Stimulated activated CD4-positive, alpha-beta T cell treated with anti-CD3 and anti-CD28 coated beads, Interleukin-4, amount 100 ng/mL, for 4 hours (primary cell): Measurements from ENCODE around the gene ANKS1B.
"Not testable (repeated sequence)": the region's sequence is repeated elsewhere in the genome, so short reads cannot be mapped to it uniquely, and the experiment has no call there.

Experiments
- DNase-seq, 2 experiments: peaks; one replicate each; pipeline ENCODE4 v3.0.0-alpha.2; 2020

ANKS1B gene

DNA sequence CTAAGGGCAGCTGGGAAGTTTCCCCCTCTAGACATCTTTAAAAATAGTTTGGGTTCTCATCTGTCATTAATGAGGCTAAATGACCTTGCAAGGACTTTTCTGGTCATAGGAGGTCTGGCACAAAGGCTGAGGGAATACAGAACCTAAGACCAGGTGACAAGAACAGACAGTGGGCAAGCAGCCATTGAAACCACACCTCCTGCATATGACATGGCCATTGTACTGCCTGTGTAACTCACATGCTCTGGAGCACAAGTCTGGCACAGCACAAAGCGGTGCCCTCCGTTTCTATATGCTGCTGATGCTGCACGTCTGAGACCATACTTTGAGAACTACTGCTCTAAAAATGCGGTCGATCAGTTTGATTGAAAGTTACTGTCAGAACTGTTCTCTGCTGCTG lies 1196.3 kb downstream of the ANKS1B start:
- DNase-seq = no peak

DNA sequence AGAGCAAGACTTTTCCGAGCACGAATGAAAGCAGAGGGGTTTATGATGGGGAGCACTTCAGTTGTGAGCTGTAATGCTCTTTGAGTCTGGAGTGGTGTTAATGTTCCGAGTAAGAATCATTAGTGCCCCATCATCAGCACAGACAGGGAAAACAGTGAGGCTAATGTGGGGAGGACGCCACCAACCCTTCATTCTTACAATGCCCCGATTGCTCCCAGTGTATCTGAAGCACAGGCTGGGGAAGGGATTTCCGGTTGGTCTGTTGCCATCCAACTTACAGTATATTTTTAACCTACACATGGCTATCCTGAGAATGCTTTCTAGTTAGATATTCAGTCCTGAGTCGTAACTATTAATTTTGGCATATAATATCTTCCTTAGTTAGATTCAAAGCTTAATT lies 1198.1 kb downstream of the ANKS1B start:
- no peak for DNase-seq

DNA sequence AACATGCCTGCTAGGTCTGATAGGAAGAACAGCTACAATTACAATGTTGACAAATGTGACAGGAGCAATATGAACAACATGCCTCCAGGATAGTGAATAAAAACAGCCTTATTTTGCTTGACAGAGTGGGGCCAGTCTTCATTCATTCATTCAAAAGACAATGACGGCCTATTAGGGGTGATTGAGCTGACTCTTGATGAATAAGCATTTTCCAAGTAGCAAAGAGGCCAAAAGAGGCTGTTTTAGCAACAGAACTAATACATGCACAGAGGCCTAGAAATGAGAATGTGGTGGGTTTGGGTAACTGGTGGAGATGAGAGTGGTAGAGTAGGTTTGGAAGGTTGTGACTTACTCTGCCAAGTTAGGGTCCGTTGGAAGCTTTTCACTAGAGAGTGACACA lies 1201.3 kb downstream of the ANKS1B start:
- DNase-seq = no peak

DNA sequence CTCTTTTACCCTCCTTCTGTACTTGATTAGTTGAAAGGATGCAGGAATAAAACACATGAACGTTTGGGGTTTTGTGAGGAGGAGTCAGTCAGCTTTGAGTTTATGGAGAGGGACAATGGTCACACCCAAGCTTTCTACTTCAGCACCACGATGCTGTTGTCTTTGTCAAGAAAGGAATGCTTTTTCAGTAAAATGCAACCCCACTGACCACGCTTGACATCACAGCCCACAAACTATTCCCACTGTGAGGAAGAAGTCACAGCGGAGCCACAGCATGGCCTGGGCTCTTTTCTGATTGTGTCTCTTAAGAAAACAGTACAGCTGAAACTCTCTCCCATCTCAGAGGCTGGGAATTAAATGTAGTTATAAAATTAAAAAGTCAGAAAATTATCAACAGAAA lies 1204.5 kb downstream of the ANKS1B start:
- no peak for DNase-seq

DNA sequence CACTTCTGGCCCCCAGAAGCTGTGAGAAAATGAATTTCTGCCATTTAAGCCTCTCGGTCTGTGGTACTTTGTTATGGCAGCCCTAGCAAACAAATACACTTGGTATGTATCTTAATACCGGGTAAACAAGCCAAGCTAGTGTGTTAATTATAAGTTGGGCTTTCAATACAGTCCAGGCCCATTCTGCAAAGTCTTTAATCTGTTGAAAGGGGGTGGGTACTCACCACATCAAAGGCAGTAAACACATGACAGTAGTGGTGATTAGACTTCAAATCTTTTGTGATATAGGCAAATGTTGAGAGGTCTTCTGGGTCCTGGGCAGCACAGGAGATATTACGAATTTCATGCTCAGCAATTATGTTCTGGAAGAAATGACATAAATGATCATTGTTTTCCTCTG lies 1211.9 kb downstream of the ANKS1B start:
- DNase-seq = no peak

DNA sequence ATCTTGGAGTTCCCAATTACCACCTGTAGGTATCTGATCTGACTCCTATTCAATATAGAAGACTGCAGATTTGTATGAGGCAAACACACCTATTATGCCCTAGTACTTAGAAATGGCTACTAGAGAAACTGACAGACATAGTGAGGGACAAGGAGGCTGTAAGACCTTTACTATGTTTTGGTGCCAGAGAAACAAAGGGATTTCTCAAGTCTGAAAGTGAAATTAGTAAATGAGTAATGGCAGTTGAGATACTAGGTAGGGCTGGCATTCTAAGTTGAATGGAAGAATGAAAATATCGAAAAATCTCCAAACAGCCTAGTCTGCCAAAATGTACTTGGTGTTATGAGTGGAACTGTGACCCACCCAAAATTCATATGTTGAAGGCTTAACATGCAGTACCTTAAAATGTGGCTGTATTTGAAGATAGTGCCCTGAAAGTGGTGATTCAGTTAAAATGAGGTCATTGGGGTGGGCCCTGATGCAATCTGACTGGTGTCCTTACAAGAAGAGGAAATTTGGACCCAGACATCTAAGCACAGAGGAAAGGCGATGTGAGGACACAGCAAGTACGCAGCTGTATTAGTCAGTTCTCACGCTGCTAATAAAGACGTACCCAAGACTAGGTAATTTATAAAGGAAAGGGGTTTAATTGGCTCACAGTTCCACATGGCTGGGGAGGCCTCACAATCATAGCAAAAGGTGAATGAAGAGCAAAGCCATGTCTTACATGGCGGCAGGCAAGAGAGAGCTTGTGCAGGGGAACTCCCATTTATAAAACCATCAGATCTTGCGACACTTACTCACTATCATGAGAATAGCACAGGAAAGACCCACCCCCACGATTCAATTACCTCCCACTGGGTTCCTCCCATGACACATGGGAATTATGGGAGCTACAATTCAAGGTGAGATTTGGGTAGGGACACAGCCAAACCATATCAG lies 1212.7 kb downstream of the ANKS1B start:
- DNase-seq = no peak

DNA sequence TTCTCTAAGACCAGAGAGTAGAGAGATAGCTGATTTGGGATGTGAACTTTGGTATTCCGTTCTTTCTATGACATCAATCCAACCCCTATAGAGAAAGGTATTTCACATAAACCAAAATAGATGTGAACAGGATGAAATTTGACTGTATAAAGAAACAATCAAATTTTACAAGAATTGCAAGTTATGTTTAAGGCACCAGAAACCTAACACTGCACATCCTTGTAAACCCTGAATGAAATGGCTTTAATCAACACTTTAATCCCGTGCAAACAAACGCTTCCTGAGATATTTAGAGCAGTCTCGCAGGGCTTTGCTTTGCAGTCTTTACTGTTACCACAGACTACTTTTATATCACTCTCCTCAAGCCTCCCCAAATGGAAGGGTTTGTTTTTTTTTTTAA lies 1214.5 kb downstream of the ANKS1B start:
- no peak for DNase-seq

DNA sequence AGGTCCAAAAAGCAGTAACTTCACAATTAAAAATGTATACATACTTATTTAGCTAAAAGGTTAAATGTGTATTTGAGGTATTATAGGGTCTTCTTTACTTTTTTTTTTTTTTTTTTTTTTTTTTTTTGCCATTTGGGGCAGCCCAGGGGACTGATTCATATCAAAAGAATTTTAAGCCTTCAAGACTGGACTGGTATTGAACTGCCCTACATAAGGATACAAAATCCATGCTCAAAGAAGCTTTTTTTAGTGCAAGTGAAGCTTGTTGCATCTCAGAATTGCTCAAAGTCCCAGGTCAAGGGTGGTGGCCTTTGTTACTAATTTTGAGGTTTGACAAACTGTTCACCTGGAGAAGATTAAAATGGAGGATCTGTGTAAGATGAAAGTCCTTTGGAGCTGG lies 1215.7 kb downstream of the ANKS1B start:
- no peak for DNase-seq

DNA sequence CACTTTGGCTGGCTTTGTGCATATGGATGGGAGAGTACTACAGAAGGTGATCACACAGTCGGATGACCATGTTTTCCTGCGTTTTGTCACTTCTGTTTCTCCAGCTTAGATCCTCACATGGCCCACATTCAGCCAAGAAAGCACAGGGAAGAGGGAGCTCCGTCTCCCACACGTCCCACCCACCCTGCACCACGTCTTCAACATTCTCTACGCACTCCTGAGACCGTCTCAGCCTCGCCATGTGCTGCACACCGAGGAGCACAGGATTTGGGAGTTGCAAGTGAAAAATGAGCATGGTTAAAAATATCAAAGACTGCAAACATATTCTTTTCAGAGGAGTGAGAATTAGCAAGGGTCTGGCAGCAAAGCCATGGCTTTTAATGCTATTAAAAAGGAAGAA lies 1217.5 kb downstream of the ANKS1B start:
- DNase-seq = no peak

DNA sequence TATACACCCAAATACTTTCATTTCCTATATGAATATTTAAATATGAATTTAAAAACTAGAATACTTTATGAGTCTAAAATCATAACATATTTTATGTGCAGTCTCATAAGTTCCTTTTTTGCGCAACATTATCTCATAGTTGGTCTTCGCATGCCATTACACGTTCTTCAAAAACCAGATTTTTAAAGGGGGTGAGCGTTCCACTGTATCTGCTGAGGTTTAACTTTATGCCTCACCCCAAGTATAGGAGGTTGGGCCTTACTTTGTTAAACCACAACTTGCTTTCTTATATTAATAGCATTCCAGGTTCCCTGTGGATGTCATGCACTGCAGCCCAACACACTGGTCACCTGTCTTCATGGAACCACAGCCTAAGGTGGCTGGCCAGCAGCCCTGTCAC lies 1221.1 kb downstream of the ANKS1B start:
- DNase-seq = no peak

DNA sequence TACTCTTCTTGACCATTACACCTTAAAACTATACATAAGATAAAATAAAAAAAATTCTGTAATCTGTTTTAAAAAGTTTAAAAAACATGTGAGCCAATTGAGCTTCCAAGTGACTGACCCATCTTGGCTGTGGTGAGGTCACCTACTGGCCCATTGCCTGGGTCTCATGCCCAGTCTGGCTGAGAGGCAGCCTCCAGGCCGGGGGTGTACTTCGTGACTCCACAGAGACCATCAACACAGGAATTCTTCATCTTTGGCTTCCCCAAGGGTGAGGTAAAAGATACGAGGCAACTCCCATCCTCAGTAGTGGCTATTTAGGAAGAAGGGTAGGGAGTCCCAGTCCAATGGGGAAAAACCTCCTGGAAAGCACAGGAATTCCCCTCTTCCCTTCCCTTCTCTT lies 1226.4 kb downstream of the ANKS1B start:
- no peak for DNase-seq

DNA sequence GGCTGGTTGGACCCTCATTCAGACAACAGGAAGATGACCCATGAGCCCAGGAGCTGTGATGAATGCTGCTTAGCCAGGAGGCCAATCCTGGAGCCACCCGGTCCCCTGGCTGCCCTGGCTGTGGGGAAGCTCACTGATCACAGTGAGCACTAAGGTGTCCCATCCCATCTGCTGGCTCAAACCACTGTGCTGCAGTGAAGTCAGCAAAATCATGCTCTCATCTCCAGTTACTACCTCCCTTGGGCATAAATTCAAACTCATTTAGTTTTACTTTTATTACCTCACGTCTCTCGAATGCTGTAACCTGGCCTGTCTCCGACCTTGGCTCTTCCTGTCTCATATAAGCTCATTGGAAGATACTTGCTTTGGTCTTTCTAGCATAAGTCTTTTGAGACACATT lies 1227.3 kb downstream of the ANKS1B start:
- no peak for DNase-seq

DNA sequence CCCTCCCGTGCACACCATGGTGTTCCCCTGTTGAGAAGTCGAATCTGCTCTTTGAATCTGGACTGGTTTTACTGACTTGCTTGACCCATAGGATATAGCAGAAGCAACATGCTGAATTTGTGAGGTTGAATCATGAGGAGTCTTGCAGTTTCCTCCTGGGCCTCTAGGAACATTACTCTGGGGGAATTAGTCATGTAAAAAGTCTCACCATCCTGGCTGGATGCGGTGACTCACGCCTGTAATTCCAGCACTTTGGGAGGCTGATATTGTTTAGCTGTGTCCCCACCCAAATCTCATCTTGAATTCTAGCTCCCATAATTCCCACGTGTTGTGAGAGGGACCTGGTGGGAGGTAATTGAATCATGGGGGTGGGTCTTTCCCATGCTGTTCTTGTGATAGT lies 1228.9 kb downstream of the ANKS1B start:
- DNase-seq = not testable (repeated sequence)

DNA sequence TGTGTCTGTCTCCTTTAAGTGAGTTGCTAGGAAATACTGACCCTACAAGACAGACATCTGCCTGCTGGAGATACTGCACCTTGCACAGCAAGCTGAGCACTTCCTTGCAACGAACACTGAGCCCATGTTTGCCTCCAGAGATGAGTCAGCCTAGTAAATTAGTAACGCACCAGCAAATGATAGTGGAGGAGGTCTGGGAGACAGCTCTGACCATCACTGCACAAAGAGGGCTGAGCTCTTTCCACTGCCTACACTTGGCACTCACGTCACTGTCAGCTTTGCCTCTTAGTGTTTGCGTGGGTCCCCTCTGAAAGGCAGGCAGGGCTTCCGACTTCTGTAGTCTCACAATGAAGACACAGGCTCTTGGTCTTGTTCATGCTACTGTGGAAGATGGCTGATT lies 1230.6 kb downstream of the ANKS1B start:
- DNase-seq = no peak

DNA sequence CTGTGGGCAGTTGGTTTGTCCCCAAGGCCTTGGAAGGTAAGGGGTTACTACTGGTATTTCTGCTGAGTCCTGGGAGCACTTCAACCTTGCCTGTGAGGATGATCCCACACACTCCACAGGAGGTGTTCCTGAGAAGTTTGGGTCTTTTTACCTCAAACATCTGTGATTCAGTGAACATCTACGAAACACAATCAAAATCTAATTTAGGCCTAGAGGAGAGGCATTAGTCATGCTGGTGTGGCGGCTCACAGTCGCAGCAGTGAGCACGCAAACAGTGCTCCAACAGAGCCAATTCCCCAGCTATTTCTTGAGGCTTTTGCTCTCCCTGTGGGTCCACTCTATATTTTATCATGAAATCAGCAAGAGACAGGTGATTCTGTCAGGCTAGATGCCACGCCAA lies 1232.0 kb downstream of the ANKS1B start:
- no peak for DNase-seq

DNA sequence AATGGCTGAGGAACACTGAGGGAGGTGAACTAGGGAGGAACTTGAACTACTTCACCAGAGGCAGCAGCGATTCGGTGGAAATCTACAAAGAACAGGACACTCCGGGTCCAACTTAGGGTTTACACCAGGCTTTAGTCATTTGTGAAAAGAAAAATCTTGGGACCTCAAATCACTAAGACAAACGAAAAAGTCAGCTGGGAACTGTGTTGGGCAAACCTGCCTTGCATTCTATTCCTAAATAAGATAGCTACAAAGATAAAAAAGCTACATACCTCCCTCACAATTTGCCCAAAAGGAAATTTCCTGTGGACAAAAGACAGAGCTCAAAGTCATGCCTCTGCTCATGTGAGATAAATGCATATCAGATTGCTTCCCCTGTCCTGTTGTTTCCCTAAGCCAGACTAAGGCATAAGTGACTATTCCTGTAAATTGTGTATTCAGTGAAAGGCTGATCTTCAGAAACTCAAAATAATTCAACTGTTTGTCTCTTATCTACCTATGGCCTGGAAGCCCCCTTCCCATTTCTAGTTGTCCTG lies 1233.1 kb downstream of the ANKS1B start:
- DNase-seq = no peak

DNA sequence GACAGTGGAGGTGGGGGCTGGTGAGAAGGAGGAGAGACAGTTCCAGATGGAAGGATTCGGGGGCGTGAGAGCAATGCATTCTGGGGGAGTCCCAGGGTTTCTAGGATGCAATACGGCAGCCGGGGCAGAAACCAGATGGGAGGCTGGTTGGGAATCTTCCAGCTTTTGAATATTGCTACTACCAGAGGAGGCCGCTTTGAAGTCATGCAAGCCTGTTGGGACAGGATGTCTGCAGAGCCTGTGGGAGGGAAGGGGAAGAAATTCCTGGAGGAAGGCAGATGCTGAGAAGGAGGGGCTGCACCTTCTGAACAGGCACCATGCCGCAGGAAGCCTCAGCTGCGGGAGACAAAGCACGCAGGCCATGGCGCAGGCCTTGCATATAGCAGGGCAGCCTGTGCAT lies 1234.2 kb downstream of the ANKS1B start:
- DNase-seq = no peak

DNA sequence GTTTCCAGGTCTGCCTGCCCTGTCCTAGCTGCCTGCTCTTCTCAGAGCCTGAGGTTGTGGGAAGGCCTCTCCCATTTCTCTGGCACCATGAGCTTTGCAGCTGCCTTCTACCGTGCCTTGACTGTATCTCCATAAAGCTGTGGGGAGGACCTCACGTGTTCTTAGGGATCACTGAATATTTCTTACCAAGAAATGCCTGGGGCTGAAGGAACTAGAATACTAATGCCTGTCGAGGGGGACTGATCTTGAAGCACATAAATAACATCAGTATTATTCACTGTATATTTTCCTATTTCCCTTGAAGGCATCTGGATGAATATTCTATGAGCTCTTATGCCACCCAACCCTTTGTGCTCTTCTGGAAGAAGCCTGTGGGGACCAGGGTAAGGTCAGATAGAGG lies 1236.3 kb downstream of the ANKS1B start:
- DNase-seq = no peak

DNA sequence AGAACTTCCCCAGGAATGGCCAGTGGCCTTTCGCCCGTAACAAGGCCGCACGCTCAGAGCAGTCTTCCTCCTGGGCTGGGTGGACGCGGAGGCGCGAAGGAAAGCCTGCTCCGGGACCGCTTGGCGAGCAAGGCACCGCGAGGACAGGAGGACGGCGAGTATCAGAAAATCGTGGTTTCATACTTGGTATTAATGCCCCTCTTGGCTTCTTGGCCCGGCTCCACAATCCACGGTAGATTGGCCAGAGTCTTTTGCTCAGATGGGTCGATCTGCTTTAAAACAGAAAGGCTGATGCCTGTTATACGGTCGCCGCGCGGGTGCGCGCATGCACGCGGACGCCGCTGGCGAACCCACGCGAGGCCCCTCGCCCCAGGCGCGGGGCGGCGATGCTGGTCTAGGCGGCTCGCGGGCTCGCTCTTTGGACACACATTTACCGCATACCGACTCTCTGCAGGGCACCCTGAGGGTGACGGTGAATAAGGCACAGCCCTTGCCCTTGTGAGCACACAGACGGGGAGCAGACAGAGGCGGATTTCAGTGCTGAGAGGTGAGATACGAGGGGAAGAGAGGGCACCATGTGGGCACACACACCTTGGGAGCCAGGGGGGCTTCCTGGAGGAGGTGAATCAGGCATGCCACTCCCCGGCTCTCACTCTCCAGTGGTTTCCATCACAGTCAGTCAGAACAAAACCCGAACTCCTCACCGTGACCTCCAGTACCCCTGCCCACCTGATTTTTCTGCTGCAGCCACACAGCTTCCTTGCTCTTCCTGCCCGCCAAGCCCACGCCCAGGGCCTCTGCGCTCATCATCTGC lies 1239.0 kb downstream of the ANKS1B start:
- no peak for DNase-seq

DNA sequence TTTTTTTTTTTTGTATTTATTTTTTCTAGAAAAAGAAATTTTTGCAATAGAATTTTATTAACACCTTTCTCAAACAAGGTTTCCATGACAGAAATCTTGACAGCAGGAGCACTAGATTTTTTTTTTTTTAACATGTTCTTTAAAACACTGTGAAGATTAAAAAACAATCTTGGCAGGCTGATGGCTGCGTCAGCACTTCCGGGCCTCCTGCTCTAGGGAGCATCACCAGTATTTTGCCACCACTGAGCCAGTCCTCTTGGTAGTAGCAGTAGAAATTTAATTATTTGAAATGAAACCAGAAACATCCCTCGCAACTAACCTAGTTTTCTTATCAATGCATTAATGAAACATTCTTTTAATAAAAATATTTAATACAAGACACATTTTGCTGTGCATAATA lies 1240.1 kb downstream of the ANKS1B start:
- DNase-seq = no peak

DNA sequence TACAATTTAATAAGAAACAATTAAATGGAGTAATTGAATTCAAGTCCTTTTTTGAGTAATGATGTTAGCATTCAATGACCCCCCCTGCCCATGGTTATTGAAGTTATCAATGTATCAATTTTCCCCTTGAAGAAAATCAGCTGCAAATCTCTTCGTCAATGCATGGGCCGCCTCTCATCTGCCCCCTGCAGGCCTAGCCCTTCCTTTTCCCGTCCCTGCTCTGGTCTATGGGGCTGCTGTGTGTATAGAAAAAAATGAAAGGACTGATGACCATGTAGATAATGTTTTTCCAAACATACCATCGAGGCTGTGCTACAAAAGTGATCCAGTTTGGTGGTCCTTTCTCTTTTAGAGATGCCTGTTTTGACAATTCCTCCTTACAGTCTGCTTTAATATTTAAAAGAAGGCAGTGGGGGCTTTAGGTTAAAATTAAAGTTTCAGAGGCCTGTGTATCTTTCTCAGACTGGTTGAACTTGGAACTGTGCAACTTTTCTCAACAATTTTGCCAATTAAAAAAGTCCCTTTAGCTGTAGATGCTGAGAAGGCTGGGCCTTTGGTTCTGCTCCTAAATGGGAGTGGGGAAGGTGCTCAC lies 1241.3 kb downstream of the ANKS1B start:
- DNase-seq = no peak

DNA sequence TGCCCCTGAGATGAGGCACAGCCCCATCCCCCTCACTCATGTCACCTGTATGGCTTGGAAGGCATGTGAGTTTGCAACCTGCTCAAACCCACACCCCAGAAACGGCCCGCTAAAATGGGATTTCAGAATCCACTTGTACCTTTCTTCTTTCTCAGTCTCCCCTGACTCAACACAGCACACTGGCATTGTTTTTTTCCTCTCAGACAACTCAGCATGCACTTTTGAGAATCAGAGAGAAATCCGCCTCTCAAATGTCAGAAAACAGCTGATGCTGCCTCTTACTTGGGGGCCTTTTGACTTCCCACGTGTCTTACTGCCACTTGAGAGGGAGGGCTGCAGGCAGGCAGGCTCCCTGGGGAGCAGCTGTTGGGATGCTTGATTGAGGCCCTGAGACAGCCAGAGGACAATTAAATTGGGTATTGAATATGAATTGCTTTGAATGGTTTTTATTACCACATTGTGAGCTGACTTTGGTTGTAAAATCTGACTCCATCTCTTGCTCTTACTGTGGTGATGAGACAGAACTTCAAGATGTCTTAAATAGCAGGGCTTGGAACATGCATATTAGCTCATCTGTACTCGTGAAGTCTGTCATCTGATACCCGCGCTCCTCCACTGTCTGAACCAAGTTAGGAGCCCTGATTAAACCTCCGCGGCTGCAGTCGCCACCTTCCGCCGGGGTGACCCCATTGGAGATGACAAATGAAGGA lies 1243.0 kb downstream of the ANKS1B start:
- no peak for DNase-seq

DNA sequence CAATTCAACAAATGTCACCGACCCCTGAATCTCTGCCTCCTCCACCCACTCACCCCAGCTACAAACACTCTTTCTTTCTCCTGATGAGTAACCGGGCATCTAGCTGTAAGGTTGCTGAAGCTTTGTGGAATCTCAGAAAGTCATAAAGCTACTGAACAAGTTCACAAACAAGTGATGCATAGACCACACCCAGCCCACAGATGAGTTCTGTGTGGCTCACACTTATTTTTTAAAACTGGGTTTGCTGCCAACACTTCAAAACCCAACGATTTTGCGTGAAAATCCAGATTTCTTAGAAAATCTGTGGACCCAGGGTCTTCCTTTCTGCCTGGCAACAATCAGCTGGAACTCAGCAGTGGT lies 1243.6 kb downstream of the ANKS1B start:
- no peak for DNase-seq
